NCI-H526 treated with DMSO at 0.1 percent for 48 hours (cell line): ENCODE results near the gene HIRA.
"Not testable (repeated sequence)": the region's sequence is repeated elsewhere in the genome, so short reads cannot be mapped to it uniquely, and the experiment has no call there.

ENCODE experiments used
- DNase-seq: peaks from one replicate; lab custom pipeline; 2025; lab: John Stamatoyannopoulos, UW

The HIRA gene

DNA sequence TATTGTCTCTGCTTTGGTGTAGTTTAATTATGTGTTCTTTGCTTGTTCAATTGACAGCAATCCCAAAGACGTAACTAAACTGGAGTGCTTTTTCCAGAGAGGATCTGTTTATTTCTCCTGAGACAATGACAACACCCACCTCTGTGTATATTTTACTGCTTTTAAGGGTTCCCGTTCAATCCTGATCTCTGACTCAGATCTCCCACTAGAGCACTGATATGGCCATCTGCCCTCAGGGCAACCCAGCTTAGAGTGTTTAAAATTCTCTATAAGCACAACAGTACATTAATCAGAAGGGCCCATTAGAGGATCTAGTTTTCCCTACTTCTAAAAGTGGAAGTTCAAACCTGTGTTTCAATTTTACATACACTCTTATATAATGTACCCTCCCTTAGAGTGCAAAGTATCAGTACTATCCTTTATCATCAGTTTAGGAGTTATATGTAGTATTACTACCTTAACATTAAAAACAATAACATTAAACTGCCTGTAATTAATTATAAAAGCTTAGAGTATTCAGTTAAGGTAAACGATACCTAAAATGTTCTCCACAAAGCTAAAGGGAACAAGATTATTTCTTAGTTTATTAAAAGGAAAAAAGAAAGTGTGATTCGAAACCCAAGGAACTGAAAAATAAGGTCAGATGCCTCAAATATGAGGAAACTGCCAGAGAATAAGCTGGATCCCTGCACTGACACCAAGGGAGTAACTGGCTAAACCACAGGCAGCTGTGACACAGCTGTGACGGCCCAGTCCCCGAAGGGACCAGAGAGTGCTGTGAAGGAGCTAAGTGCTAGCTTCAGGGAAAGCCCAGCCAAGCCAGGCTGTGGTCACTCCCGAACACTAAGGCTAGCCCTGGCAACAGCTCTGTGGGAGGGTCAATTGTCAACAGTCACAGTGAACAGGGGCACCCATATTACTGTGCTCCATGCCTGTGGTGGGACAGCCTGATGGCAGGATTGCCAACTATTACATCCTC lies 32.2 kb upstream of the HIRA start:
- no peak for DNase-seq

DNA sequence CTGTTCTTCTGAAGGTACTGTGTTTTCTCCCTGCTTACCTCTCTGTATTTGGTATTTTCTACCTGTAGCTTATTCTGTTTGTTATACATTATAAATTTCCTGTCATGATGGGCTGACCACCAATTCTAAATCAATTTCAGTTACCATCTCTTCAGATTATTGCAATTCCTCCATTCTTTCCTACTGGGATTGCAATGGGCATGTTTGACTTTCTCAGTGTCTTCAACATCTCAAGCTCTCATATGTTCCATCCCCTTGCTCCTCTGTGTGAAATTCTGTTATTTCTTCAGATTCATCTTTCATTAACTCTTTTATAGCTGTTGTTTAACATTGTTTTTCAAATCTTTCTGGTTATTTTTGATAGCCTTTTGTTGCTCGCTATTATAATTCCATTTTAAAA lies 31.5 kb upstream of the HIRA start:
- DNase-seq, result no peak

DNA sequence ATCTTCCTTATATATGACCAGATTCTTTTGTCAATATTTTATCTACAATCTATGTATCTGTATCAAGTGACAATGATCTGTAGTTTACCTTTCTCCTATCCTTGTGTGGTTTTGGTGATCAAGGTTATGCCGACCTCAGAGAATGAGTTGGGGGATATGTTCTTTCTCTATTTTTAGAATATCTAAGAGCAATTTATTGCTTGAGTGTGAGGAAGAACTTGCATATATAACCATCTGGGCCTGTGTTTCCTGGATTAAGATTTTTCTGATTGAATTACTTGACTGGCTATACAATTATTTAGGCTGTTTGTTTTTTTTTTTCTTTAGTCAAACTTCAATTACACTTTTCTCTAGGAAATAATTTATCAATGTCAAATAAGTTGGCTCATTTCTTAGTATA lies 30.0 kb upstream of the HIRA start:
- DNase-seq, result no peak

DNA sequence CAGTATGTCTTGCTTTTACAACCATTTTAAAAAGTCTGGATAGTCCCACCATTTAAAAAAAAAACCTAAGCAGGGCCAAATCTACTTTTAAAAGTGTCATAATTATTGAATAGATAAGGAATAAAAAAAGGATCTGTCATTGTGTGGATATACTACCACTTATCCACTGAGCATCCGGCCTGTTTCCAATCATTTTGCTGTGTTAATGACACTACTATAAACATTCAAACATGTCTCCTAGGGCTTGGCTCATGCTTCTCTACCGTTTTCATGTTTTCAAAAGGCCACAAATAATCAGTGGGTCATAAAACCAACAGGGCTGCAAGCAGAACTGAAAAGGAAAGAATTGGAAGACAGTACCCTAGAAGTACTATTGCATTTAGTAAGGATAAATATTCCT lies 28.5 kb upstream of the HIRA start:
- no peak for DNase-seq

DNA sequence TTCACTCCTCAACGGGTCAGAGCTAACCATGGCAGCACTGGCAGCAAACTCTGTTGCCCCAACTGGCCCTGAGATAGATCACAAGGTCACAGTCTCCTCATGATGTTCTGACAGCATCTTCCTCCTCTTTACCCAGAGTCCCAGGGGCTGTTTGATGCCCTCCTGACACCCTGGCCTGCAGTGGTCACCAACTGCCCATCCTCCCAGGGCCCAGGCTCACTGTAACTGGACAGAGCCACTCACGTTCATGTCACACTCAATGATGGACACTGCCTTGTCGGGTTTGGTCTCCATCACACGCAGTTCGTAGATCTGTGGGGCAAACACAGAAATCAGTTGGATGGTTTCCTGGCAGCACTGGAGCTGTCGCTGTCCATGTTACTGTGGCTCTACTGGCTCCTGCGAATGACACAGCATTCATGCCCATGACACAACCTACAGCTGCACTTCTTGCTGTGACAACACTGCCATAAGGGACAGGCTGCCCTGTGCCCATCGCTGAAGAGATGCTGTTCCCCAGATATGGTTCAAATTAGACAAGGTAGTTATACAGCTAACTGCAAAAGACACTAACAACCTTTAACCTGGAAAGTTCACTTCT lies 26.4 kb upstream of the HIRA start:
- DNase-seq, result no peak

DNA sequence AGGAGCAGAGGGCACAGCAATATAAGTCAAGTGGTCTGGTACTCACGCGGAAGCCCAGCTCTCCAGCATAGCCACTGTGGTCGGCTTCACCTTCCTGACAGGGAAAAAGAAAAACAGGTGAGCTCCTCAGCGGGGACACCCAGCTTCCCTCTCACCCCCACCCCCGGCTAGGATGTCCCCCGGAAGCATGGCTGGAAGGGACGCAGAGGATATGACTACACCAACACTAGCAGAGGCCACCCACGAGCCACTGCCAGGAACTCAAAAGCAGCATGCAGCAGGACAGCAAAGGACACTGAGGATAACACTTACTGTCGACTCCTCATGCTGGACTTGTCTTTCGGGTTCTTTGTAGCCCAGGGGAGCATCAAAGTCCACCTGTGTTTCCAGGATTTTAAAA lies 25.0 kb upstream of the HIRA start:
- DNase-seq, result no peak

DNA sequence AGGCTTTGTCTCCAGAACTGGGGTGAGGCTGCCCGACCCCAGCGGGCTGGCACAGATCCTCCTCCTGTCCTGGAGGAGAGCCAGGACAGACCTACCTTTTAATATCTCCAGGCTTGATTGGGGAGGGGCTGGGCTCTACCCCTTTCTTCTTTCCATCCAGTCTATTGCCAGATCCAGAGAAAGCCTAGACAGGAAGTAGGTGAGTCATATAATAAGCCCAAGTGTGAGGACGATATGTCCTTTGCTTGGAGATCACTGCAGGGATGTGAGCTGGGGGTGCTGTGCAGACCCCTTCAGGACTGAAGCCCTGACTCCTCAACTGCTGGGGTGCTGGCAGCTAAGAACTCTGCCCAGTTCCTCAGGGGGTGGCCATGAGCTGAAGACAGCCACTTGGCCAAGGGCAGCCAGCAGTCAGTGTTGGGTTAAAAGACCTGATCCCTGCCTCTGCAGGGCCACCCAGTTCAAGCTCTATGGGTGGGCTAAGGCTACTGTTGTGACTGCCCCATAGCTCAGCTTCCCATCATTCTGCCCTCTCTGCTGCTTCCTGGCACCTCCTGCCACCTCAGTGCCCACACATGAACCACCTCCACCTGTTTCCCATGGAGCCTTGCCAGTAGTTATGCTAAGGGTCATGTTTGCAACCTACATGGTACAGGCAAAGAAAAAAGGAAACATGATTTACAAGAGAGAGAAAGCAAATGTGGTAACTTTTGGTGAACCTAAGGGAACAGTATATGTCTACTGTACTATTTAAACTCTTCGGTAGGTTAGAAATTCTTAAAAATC lies 24.2 kb upstream of the HIRA start:
- DNase-seq, result no peak

DNA sequence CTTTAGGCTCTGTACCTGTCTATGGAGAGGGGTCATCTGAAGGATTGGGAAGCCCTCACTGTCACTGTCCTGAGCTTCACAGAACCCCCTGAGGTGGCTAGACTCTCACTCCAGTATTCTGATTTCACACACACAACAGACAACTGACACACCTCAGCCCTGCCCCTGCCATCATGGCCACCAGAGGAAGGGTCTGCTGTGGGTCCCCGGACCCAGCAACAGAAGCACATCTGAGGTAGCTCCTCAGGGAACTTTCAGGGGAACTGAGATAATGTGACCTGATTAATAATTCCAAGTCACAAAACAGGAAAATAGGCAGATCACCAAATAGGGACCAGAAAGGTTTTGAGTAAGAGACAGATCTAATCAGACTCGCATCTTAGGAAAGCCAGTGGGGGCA lies 23.5 kb upstream of the HIRA start:
- no peak for DNase-seq

DNA sequence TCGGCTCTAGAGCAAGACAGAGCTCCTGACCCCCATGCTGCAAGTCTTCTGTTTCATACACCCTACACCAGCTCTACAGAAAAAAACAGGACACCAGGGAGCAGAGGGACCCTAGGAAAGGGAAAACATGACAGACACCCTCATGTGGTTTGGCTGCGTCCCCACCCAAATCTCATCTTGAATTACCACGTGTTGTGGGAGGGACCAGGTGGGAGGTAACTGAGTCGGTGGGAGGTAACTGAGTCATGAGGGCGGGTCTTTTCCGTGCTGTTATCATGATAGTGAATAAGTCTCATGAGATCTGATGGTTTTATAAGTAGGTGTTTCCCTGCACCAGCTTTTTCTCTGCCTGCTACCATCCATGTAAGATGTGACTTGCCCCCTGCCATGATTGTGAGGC lies 22.6 kb upstream of the HIRA start:
- no peak for DNase-seq

DNA sequence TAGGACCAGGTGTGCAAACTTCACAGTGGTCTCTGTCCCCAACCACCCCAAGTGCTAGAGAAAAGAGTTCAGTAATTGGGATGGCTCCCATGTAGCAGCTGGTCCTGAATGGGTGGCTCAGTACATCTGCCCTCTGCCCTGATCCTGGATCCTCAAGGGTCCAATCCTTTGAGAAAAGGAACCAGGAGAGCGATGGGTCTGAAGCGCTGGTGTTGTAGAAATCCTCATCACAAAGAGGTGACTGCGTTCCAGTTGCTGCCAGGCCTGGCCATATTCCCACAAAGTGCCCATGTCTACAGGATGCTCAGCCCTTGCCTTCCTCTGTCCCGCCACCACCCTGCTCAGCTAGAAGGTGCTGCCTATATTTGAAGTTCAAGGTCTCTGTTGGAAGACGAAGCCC lies 22.2 kb upstream of the HIRA start:
- DNase-seq, result no peak

DNA sequence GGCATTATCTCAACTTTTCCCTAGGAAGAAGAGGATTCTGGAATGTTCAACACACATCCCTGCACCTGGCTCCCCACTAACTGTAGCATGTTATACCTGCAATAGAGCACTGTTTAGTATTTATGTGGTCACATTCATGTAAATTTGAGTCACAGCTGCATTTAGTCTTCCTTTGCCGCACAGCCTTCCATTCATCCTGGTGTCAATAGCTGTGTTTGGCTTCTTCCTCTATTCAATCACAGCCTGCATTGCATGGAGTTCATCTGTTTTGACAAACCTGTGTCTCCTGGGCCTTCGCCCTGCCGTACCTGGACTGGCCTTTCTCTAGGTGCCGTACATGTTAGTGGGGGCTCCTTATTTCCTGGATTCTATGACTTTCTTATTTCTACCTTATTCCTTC lies 20.0 kb upstream of the HIRA start:
- DNase-seq, result no peak

DNA sequence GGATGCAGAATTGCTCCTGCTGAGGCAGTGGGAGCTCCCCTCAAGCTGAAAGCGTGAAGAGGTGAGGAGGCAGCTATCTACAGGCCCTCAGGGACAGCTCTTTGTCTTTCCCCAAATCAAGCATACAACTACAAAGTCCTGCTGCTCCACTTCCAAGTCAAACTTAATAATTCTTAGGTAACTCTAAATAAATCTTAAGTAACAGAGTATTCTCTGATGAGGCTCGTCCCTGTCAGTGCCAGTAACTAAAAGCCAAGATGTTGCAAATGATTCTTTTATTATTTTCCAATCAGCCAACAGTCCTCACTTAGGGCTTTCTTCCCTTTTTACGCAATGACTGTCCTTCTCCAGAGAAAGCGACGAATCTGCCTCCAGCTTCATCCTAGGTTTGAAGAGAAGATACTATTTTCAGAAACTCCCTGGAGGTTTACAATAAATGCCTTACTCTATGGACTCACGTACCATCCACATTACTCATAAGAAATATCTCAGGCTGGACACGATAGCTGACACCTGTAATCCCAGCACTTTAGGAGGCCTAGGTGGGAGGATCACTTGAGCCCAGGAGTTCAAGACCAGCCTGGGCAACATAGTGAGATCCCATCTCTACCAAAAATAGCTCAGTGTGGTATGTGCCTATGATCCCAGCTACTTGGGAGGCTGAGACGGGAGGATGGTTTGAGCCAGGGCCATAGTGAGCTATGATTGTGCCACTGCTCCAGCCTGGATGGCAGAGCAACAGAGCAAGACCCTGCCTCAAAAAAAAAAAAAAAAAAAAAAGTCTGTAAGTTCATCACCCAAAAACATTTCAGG lies 19.0 kb upstream of the HIRA start:
- DNase-seq, result no peak

DNA sequence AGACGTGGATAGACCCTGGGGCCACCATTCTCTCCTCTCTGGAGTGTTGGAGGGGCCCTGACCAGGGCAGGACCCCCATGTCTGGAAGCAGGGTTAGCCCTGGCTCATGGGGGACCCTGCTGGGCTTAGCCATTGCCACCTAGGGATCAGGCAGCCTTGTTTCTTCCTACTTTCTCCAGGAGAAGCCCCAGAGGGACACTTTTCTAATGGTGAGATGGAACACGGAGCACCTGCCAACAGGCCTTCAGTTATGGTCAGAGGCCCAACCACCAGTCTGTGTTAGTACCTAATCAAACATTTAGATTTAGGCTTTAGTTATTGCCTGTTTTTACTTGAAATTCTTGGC lies 17.9 kb upstream of the HIRA start:
- DNase-seq, result no peak

DNA sequence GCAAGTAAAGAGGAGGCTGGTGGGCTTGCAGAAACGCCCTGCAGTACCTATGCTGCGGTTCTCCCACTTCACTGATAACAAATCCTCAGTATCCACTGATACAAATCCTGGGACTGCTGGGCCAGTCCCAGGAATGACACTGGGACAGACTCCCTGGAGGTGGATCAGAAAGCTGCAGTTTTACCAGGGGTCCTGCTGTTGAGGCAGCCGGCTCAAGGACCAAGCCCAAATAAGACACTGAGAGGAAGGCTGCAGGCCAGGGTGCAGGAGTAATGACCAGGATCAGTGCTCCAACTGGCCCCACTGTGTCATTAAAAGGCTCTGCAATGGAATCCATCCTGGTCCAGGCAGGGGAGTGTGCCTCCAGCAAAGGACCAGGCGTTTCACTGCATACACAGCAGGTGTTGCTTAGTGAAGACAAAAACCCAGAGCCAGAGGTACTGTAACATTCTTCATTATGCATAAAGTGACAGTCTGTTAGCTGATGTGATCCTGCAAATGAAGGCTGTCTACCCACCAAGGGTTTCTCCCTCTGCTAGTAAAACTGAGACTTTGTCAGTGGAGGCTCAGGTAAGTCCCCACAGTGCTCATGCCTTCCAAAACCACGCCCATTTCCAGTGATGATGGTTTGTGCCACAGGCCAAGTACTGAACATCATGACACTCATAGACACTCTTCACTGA lies 17.3 kb upstream of the HIRA start:
- no peak for DNase-seq

DNA sequence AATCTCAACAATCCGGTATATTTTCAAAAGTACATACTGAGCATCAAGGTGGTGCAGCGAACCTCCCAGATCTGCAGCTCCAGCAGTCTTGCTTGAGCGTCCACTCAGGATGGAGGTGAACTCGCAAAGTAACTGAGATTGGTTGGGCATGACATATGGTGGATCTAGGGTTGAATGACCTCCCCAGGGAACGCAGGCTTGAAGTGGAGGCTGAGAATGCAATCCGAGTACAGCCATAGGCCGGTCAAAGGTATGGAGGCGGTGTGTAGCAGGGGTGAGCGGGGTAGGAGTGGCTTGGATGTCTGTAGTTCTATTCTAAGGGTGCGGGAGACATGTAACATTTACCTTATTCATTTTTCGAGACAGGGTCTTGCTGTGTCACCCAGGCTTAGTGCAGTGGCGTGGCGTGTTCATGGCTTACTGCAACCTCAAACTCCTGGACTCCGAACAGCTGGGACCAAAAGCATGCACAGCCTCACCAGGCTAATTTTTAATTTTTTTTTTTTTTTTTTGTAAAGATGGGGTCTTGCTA lies 16.6 kb upstream of the HIRA start:
- DNase-seq, result peak; percentile 3

DNA sequence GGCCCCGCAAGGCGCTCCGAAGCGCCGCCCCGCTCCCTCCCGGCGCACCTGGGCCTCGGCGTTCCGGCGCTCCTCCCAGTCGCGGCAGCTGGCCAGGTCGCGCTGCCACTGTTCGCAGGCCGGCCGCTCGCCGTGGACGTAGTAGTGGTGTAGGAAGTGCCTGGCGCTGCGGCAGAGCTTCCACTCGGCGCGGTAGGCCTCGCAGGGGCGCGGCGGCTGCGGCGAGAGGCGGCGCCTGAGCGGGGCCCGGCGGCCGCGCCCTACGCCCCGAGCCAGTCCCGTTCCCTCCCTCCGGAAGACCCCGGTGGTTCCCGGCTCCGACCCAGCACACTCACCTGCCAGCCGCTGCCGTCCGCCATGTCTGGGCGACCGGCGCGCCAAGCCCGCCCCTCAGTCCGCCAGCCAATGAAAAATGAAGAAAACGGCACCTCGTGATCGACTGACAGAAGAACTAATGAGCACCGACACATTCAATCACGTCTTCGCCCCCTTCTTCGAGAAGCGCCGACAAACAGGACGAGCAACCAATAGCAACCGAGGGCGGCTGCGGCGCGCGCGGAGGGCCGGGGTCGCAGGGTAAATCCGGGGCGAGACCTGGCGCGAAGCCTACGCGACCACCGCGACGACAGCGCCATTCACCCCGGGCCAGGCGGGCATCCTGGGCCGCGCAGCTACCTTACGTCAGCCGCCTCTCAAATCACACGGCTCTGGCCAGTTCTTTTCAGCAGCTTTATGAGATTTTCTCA lies 16.0 kb upstream of the HIRA start, which contains the start of gene C22orf39:
TSS of gene C22orf39 (minus strand) at position 382 of the 746 bp plus-strand sequence. CDS start at position 359, 23 bp downstream.
- DNase-seq, result peak; percentile 84

DNA sequence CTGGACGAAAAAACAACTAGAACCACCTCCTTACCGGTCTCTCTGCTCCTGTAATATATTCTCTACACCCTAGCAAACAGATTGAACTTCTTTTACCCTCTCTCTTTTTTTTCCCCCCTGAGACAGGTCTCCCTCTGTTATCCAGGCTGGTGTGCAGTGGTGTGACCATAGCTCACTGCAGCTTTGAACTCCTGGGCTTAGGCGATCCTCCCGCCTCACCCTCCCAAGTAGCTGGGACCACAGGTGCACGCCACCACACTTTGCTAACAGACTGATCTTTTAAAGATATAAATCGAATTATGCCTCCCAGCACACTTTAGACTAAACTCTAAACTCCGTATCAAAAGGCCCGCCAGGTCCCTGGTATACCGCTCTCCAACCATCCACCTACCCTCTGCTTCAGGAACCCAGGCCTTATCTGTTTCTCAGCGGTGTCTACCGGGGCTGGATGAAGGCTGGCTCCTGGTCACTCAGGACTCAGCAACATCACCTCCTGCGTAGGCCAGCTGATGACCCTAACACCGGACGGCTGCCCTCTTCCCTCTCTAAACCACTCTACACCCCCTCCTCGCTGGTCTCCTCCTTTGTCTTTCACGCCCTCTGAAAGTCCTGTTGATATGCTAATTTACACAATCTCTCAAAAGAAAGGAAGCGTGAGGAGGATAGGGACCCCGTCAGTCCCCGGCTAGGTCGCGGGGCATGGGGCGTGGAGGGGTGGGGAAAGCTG lies 15.2 kb upstream of the HIRA start:
- DNase-seq, result no peak

DNA sequence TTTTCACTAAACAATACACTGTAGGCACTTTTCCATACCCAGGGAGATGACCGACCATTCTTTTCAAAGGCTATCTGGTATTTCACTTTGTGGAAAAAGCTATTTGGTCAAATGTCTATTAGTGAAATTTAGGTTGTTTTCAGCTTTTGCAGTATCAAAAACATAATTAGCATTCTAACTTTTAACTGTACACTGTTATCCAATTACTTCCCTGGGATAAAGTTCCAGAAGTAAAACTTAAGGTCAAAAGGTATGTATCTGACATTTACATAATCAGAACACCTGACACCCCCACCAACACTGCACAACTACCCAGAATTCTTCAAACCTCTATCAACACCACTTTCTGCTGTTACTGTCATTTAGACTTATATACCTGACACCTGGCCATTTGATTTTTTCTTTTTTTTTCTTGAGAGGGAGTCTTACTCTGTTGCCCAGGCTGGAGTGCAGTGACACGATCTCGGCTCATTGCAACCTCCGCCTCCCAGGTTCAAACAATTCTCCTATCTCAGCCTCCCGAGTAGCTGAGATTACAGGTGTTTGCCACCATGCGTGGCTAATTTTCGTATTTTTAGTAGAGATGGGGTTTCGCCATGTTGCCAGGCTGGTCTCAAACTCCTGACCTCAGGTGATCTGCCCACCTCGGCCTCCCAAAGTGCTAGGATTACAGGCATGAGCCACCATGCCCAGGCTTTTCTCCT lies 13.9 kb upstream of the HIRA start:
- DNase-seq, result not testable (repeated sequence)
